Calu3 (cell line): ENCODE results near the gene SPACA4. TPM values are rescaled to one million over a fixed set of nuclear protein-coding genes. Genes with fewer than 3 reads are reported as not detected.
"Not testable (repeated sequence)": the region's sequence is repeated elsewhere in the genome, so short reads cannot be mapped to it uniquely, and the experiment has no call there.

ENCODE experiments used
- BruUV-seq: library from RNA; stranded (reverse); fragments of 400-500 nt; replicated peaks from 2 replicates; lab custom pipeline; 2021; lab: Mats Ljungman, UMichigan
- CTCF ChIA-PET: fragments of 300-600 bp; sonication (Branson Sonifier 250); formaldehyde crosslinking; loops from one replicate; lab custom pipeline; 2022; ENCODE audit warnings: antibody characterized with exemption; lab: Charles Lee
- DNase-seq: peaks from one replicate; pipeline ENCODE4 v3.0.0; 2022
- H3K27ac Mint-ChIP-seq: one replicate; pipeline ENCODE4 v1.8.0; 2022; ENCODE audit warnings: mixed read lengths; ENCODE audit not compliant: unreplicated experiment
- H3K27me3 Mint-ChIP-seq: one replicate; pipeline ENCODE4 v1.8.0; 2022; ENCODE audit warnings: mixed read lengths; ENCODE audit not compliant: unreplicated experiment
- H3K36me3 Mint-ChIP-seq: one replicate; pipeline ENCODE4 v1.8.0; 2022; ENCODE audit warnings: mild to moderate bottlenecking, moderate library complexity, mixed read lengths; ENCODE audit not compliant: insufficient read depth, unreplicated experiment
- H3K4me1 Mint-ChIP-seq: one replicate; pipeline ENCODE4 v1.8.0; 2022; ENCODE audit warnings: mild to moderate bottlenecking, low read depth, mixed read lengths; ENCODE audit not compliant: unreplicated experiment
- H3K4me3 Mint-ChIP-seq: one replicate; pipeline ENCODE4 v1.8.0; 2022; ENCODE audit warnings: mild to moderate bottlenecking, low read depth, moderate library complexity, mixed read lengths; ENCODE audit not compliant: unreplicated experiment
- H3K9me3 Mint-ChIP-seq: one replicate; pipeline ENCODE4 v1.8.0; 2022; ENCODE audit warnings: low read depth, mixed read lengths; ENCODE audit not compliant: unreplicated experiment
- intact Hi-C: fragments of 100-400 bp; cut with micrococcal nuclease; formaldehyde crosslinking; loops from one replicate; pipeline ENCODE4 v1.10.0; 2022; ENCODE audit not compliant: unreplicated experiment
- total RNA-seq: library from RNA; stranded (reverse); gene quantifications from 2 replicates; pipeline ENCODE4 v1.2.3, GENCODE V29; 2022
- TF ChIP-seq, protein P1 (sequence below): fragments of 200-600 bp; IDR thresholded peaks from one replicate; pipeline ENCODE4 v1.8.0; 2022; ENCODE audit warnings: antibody characterized with exemption; ENCODE audit not compliant: unreplicated experiment

The SPACA4 gene
- total RNA-seq, 1 experiment from 2014 or later, result not detected

DNA sequence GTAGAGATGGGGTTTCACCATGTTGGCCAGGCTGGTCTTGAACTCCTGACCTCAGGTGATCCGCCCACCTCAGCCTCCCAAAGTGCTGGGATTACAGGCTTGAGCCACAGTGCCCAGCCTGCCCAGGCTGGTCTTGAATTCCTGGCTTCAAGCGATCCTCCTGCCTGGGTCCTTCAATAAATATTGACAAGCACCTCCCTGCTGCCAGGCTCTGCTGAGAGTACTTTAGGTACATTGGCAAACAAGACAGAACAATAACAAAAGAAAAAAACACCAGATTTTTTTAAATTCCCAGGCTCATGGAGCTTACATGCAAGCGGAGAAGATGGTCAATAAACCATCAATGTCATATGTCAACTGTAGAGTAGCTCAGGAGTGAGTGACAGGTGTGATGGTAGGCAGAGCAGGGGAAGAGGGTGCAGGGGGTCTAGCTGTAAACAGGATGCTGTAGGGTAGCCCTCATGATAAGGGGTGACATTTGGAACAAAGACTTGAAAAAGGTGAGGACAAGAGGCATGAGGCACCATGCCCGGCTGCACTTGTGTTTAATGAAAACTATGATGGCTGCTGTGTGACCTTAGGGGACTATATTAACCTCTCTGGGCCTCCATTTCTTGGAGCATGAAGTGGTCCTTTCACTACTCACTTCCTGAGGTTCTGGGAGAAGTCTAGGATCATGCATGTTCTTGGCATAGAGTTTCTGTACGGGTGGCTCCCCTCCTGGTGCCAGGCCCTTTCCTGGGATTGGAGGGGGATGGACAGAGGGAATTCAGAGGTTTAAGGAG is 35.0 kb upstream of the SPACA4 start:
- H3K36me3 Mint-ChIP-seq, result peaks cover 8% of the 10 kb centered on the region
- TF ChIP-seq, protein P1, sequence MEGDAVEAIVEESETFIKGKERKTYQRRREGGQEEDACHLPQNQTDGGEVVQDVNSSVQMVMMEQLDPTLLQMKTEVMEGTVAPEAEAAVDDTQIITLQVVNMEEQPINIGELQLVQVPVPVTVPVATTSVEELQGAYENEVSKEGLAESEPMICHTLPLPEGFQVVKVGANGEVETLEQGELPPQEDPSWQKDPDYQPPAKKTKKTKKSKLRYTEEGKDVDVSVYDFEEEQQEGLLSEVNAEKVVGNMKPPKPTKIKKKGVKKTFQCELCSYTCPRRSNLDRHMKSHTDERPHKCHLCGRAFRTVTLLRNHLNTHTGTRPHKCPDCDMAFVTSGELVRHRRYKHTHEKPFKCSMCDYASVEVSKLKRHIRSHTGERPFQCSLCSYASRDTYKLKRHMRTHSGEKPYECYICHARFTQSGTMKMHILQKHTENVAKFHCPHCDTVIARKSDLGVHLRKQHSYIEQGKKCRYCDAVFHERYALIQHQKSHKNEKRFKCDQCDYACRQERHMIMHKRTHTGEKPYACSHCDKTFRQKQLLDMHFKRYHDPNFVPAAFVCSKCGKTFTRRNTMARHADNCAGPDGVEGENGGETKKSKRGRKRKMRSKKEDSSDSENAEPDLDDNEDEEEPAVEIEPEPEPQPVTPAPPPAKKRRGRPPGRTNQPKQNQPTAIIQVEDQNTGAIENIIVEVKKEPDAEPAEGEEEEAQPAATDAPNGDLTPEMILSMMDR, result no peak
- no peaks in the 10 kb centered on the region for H3K9me3 Mint-ChIP-seq
- H3K27ac Mint-ChIP-seq, result no peak overlapping the region
- CTCF ChIA-PET, result interaction anchor here (0.6 to 1.0 kb wide), 2 partner anchors 13 to 180 kb away, joined by 3 to 7 read pairs; partner anchors contain the start of gene KDELR1
- H3K27me3 Mint-ChIP-seq, result no peaks in the 10 kb centered on the region
- DNase-seq, result no peak
- H3K4me3 Mint-ChIP-seq, result no peak overlapping the region
- peaks cover 22% of the 10 kb centered on the region for H3K4me1 Mint-ChIP-seq
- intact Hi-C loops, result no loop called here
- BruUV-seq, result no TSS peak

DNA sequence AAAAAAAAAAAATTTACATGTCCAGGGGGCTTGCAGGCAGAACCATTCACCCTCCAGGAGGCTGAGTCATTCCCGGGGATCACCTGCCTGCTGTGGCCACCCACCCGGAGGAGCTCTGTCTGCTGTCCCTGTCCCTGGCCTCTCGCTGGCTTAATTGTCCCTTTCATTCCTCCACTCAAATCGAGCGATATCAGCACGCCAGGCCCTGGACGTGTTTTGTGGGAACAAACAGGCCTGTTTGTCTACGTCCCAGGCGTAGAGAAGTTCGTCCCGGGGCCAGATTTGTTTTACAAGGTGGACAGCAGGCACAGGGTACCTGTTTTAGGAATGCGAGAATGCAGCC is 33.4 kb upstream of the SPACA4 start:
- Mint-ChIP-seq H3K4me3 (no peak overlapping the region), H3K36me3 (peaks cover 8% of the 10 kb centered on the region), H3K9me3 (no peaks in the 10 kb centered on the region), H3K27me3 (no peaks in the 10 kb centered on the region), H3K27ac (no peak overlapping the region), H3K4me1 (peaks cover 11% of the 10 kb centered on the region)
- BruUV-seq, result no TSS peak
- DNase-seq, result no peak
- CTCF ChIA-PET, result interaction anchor here (1.3 to 1.4 kb wide), 2 partner anchors 11 to 67 kb away, joined by 4 to 6 read pairs; no protein-coding TSS in a partner anchor
- intact Hi-C loops, result no loop called here
- TF ChIP-seq, protein P1, result no peak

DNA sequence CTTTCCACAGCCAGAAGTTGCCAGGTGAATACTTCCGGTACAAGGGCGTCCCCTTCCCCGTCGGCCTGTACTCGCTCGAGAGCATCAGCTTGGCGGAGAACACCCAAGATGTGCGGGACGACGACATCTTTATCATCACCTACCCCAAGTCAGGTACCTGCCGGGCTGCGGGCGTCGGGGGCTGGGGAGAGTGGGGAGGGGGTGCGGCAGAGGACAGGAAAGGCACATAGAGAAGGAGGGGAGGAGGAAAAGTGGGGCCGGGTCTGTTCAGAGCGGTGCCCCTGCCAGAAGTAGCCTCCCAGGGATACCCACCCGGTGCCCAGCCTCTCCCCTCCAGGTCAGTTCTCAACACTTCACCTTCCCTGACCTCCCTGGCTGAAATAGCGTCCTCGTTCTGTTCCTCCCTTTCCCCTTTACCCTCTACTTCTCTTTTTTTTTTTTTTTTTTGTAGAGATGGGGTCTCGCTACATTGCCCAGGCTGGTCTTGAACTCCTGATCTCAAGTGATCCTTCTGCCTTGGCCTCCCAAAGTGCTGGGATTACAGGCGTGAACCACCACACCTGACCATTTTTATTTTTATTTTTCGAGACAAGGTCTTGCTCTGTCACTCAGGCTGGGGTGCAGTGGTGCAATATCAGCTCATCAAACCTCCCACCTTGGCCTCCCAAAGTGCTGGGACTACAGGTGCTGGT is 30.5 kb upstream of the SPACA4 start:
- Mint-ChIP-seq H3K9me3 (no peaks in the 10 kb centered on the region), H3K36me3 (no peaks in the 10 kb centered on the region), H3K4me1 (no peaks in the 10 kb centered on the region), H3K27me3 (no peaks in the 10 kb centered on the region), H3K4me3 (no peak overlapping the region), H3K27ac (no peak overlapping the region)
- intact Hi-C loops, result no loop called here
- CTCF ChIA-PET, result no interaction called here
- TF ChIP-seq, protein P1, result no peak
- no peak for DNase-seq
- BruUV-seq, result no TSS peak

DNA sequence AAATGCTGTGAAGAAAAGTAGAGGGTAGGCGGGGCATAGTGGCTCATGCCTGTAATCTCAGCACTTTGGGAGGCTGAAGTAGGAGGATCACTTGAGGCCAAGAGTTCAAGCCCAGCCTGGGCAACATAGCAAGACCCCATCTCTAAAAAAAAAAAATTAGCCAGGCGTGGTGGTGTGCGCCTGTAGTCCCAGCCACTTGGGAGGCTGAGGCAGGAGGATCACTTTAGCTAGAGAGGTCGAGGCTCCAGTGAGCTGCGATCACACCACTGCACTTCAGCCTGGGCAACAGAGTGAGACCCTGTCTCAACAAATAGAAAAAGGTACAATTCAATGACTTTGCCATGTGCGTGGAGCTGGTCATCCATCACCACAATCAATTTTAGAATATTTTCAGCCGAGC is 28.6 kb upstream of the SPACA4 start:
- H3K4me1 Mint-ChIP-seq, H3K36me3 Mint-ChIP-seq, intact Hi-C loops, H3K27ac Mint-ChIP-seq, H3K4me3 Mint-ChIP-seq, H3K27me3 Mint-ChIP-seq, CTCF ChIA-PET, BruUV-seq, H3K9me3 Mint-ChIP-seq, DNase-seq: not testable (repeated sequence)
